ENCODE measurements around the gene UBE2J1.

UBE2J1 gene

GRCh38 chr6:89392823-89393222 is 40.3 kb upstream of the UBE2J1 start:
- TF ChIP-seq CTCF (IDR thresholded peaks at IDR 0.05; ENCODE audit: low read depth, low read length), result no peak
- no peaks in the 10 kb centered on the region for H3K27me3 ChIP-seq
- H3K9me3 ChIP-seq, result no peaks in the 10 kb centered on the region
- no peaks in the 10 kb centered on the region for H3K4me1 ChIP-seq
- no peak overlapping the region for H3K4me3 ChIP-seq (ENCODE audit: low read depth, low read length)
- DNase-seq, result no peak
- no peaks in the 10 kb centered on the region for H3K36me3 ChIP-seq

DNA sequence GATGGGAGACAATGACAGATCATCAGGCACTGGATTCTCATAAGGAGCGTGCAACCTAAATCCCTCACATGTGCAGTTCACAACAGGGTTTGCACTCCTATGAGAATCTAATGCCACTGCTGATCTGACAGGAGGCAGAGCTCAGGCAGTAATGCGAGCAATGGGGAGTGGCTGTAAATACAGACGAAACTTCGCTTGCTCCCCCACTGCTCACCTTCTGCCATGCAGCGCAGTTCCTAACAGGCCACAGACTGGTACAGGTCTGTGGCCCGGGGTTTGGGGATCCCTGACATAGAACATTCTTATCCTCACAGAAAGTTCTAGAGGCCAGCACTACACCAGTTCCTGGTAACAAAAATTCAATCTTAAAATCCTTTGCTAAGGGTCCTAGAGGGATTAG is 36.3 kb upstream of the UBE2J1 start:
- Histone ChIP-seq H3K27me3 (no peaks in the 10 kb centered on the region), H3K4me3 (ENCODE audit: low read depth, low read length) (no peak overlapping the region), H3K9me3 (no peaks in the 10 kb centered on the region), H3K36me3 (no peaks in the 10 kb centered on the region; the same call in 1 of the 2 replicates), H3K4me1 (no peaks in the 10 kb centered on the region)
- no peak for TF ChIP-seq CTCF (IDR thresholded peaks at IDR 0.05; ENCODE audit: low read depth, low read length)
- no peak for DNase-seq

DNA sequence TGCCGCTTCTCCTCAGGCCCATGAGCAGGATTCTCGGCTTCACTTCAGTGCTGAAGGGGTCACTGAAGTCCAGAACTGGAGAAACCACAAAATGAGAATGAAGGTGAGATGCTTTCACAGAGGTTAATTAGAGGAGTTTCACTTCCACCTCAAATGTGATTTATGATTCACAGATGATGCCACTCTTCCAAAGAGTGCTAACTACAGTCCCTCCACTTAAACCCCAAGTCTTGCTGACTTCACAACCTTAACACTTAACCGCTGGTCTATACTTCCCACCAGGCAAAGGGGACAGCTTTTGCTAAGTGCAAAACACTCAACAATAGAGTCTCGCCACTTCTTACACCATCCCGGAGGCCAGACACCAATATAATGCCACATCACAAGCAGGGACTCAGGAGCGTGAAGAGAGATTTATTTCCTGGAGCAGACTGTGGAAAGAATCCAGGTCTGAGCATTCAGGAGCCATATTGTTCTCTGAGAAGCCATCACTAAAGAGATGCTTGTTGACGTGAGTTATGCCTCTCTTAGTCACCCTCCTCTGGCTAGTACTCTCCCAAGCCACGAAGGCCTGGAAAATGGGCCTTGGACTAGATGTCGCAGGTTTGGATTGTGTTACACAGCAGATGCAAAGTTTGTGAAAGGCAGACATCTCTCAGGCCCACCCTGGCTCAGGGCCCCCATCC is 35.1 kb upstream of the UBE2J1 start:
- Histone ChIP-seq H3K4me1 (no peaks in the 10 kb centered on the region), H3K36me3 (no peaks in the 10 kb centered on the region; the same call in 1 of the 2 replicates), H3K27me3 (no peaks in the 10 kb centered on the region), H3K9me3 (no peaks in the 10 kb centered on the region), H3K4me3 (ENCODE audit: low read depth, low read length) (no peak overlapping the region)
- TF ChIP-seq CTCF (IDR thresholded peaks at IDR 0.05; ENCODE audit: low read depth, low read length), result no peak
- no peak for DNase-seq

DNA sequence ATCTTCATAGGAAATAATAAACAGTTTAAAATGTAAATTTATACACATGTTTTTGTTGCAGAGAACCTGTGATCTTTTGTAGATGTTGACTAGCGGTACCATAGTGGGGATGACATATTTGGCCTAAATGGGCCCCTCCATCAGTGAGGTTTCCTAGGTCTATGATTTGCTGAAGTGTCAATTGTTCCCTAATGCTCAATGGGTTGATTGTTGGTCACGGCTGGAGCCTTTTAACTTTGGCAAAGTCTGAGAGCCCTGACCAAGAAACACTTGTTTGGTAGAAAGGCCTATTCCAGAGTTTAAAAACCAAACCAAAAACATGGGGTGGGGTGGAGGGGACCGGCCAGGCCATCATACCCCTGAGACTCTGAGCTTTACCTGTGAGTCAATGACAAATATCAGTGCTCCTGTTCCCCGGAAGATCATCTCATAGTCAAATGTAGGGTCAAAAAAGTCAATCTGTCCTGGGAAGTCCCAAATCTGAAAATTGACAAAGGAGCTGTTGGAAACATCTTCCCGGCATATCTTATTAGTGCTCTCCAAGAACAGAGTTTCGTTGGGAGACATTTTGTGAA is 34.5 kb upstream of the UBE2J1 start:
- Histone ChIP-seq H3K4me3 (ENCODE audit: low read depth, low read length) (no peak overlapping the region), H3K4me1 (no peaks in the 10 kb centered on the region), H3K27me3 (no peaks in the 10 kb centered on the region), H3K36me3 (no peaks in the 10 kb centered on the region; the same call in 1 of the 2 replicates), H3K9me3 (no peaks in the 10 kb centered on the region)
- no peak for TF ChIP-seq CTCF (IDR thresholded peaks at IDR 0.05; ENCODE audit: low read depth, low read length)
- no peak for DNase-seq

- Histone ChIP-seq H3K36me3 (no peaks in the 10 kb centered on the region; the same call in 1 of the 2 replicates), H3K4me3 (ENCODE audit: low read depth, low read length) (no peak overlapping the region), H3K27me3 (no peaks in the 10 kb centered on the region), H3K4me1 (no peaks in the 10 kb centered on the region), H3K9me3 (no peaks in the 10 kb centered on the region)
- DNase-seq, result no peak
- no peak for TF ChIP-seq CTCF (IDR thresholded peaks at IDR 0.05; ENCODE audit: low read depth, low read length)
Observed at GRCh38 chr6:89385846-89386245, 33.3 kb upstream of the UBE2J1 start.

DNA sequence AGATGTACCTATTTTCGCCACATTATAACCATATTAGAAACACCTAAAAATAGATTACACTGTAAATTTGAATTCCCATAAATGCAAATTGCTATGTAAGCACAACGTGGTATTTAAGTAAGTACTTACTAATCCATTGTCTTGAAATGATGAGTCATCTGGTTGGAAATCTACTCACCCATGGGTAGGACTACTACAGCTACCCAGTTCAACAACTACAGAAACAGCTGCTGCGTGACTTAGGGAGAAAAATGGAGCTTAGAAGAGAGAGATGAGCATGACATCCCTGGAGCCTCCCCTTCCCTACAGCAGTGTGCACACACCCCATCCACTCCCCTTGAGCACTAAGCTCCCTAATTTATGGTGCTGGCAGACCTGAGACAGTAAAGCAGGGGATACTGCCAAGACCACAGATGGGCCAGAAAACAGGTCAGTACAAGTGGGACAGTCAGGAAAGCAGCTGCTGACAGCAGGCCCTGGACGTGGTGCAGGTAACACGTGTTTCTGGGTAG is 32.7 kb upstream of the UBE2J1 start:
- DNase-seq, result no peak
- H3K27me3 ChIP-seq, result no peaks in the 10 kb centered on the region
- H3K4me3 ChIP-seq (ENCODE audit: low read depth, low read length), result no peak overlapping the region
- H3K36me3 ChIP-seq, result no peaks in the 10 kb centered on the region; the same call in 1 of the 2 replicates
- TF ChIP-seq CTCF (IDR thresholded peaks at IDR 0.05; ENCODE audit: low read depth, low read length), result no peak
- H3K9me3 ChIP-seq, result no peaks in the 10 kb centered on the region
- no peaks in the 10 kb centered on the region for H3K4me1 ChIP-seq
